ENCODE measurements around the gene TAF5.

- TF ChIP-seq GATA2 (IDR thresholded peaks at IDR 0.05; ENCODE audit: low read depth, low read length), result no peak
- no peak for TF ChIP-seq GATA3 (IDR thresholded peaks at IDR 0.05; ENCODE audit: low read depth, low read length)
These were observed 39.9 kb upstream of the TAF5 start for GRCh38 chr10:103327906-103328305.
